ENCODE data around the gene FRMD1.

The FRMD1 gene

GRCh38 chr6:168078943-168079405, at the start of gene FRMD1:
FRMD1 (minus strand) TSS chr6:168079212; CDS start chr6:168079094, 118 bp downstream.
- FAIRE-seq, result no peak

GRCh38 chr6:168128006-168128630, 49.1 kb upstream of the FRMD1 start:
- FAIRE-seq, result no peak

- FAIRE-seq, result no peak
Observed at GRCh38 chr6:168127384-168127868, 48.4 kb upstream of the FRMD1 start.

GRCh38 chr6:168126566-168127383, 47.8 kb upstream of the FRMD1 start:
- no peak for FAIRE-seq

- no peak for FAIRE-seq
Observed at GRCh38 chr6:168125429-168126001, 46.5 kb upstream of the FRMD1 start.

GRCh38 chr6:168124921-168125320, 45.9 kb upstream of the FRMD1 start:
- no peak for FAIRE-seq

GRCh38 chr6:168124158-168124557, 45.1 kb upstream of the FRMD1 start:
- no peak for FAIRE-seq

GRCh38 chr6:168123165-168123911, 44.3 kb upstream of the FRMD1 start:
- no peak for FAIRE-seq

- FAIRE-seq, result no peak
Observed at GRCh38 chr6:168122521-168122920, 43.5 kb upstream of the FRMD1 start.

GRCh38 chr6:168122011-168122410, 43.0 kb upstream of the FRMD1 start:
- FAIRE-seq, result no peak

GRCh38 chr6:168121303-168121665, 42.3 kb upstream of the FRMD1 start:
- FAIRE-seq, result no peak

GRCh38 chr6:168120390-168121302, 41.6 kb upstream of the FRMD1 start:
- no peak for FAIRE-seq

GRCh38 chr6:168119539-168119938, 40.5 kb upstream of the FRMD1 start:
- FAIRE-seq, result no peak

GRCh38 chr6:168118935-168119334, 39.9 kb upstream of the FRMD1 start:
- FAIRE-seq, result no peak

- no peak for FAIRE-seq
Observed at GRCh38 chr6:168117942-168118341, 38.9 kb upstream of the FRMD1 start.

- FAIRE-seq, result no peak
Observed at GRCh38 chr6:168116975-168117899, 38.2 kb upstream of the FRMD1 start.

- no peak for FAIRE-seq
Observed at GRCh38 chr6:168116438-168116974, 37.5 kb upstream of the FRMD1 start.

GRCh38 chr6:168115748-168116437, 36.9 kb upstream of the FRMD1 start:
- no peak for FAIRE-seq

GRCh38 chr6:168113226-168113625, 34.2 kb upstream of the FRMD1 start:
- no peak for FAIRE-seq

GRCh38 chr6:168111911-168112310, 32.9 kb upstream of the FRMD1 start:
- FAIRE-seq, result no peak

All from islet of Langerhans (tissue), 1 donor.